Endothelial cell of umbilical vein (primary cell): ENCODE results near the gene VSNL1. TPM values are rescaled to one million over a fixed set of nuclear protein-coding genes. Genes with fewer than 3 reads are reported as not detected.

Experiments used
- BruUV-seq: library from RNA; stranded (reverse); fragments of 400-500 nt; replicated peaks from 2 replicates; lab custom pipeline; 2021; lab: Mats Ljungman, UMichigan
- CTCF ChIA-PET: fragments of 300-600, 350-600 bp; sonication (Branson Sonifier 250); formaldehyde crosslinking; loops from one replicate; lab custom pipeline; 2021; ENCODE audit warnings: antibody characterized with exemption, inconsistent platforms; lab: Charles Lee
- POLR2A ChIA-PET: fragments of 300-600, 350-600 bp; sonication (Branson Sonifier 250); formaldehyde crosslinking; loops from one replicate; lab custom pipeline; 2021; ENCODE audit warnings: antibody characterized with exemption, inconsistent platforms; lab: Charles Lee
- DNase-seq: peaks from one replicate; pipeline ENCODE4 v3.0.0-alpha.2; 2011; ENCODE audit warnings: low read depth, low spot score
- FAIRE-seq: peaks from 2 replicates; lab custom pipeline; 2011; peaks lifted over from hg19 to GRCh38; lab: Jason Lieb, UNC
- H2AFZ ChIP-seq: 2 replicates; pipeline ENCODE4 v1.6.0; 2012; ENCODE audit warnings: low read depth, low read length, control low read depth, inconsistent platforms
- H3K27ac ChIP-seq: 2 replicates; pipeline ENCODE4 v1.5.1; 2011; ENCODE audit warnings: low read depth, mild to moderate bottlenecking, control low read depth, low read length, moderate library complexity; ENCODE audit not compliant: insufficient read depth
- H3K27me3 ChIP-seq, 2 experiments: 2 replicates each; pipeline versions ENCODE4 v1.6.0 to v1.6.1; 2011; ENCODE audit warnings: low read length in 2 of 2, mixed read lengths in 1 of 2; ENCODE audit not compliant: control insufficient read depth in 2 of 2, insufficient read depth in 2 of 2
- H3K36me3 ChIP-seq, 2 experiments: 2 replicates in 1 of 2; 3 replicates in 1 of 2; pipeline ENCODE4 v1.5.1; 2011; ENCODE audit warnings: low read length in 2 of 2, mild to moderate bottlenecking in 1 of 2, moderate library complexity in 1 of 2; ENCODE audit not compliant: control insufficient read depth in 2 of 2, insufficient read depth in 2 of 2; ENCODE audit errors: extremely low read depth in 1 of 2
- H3K4me1 ChIP-seq: 3 replicates; pipeline ENCODE4 v1.5.1; 2011; ENCODE audit warnings: mild to moderate bottlenecking, low read length; ENCODE audit not compliant: control insufficient read depth, insufficient read depth; ENCODE audit errors: extremely low read depth
- H3K4me2 ChIP-seq: 2 replicates; pipeline ENCODE4 v1.6.1; 2011; ENCODE audit warnings: low read length, control low read depth, mixed read lengths; ENCODE audit not compliant: insufficient read depth
- H3K4me3 ChIP-seq, 3 experiments: fragments of 200-600 bp in 1 of 3; sonication (generic), shearing (Covaris generic) in 1 of 3; replicated peaks in 1 of 3; 2 replicates each; pipeline ENCODE4 v1.5.1; 2011 to 2016; ENCODE audit warnings: control low read depth in 3 of 3, low read length in 3 of 3, mild to moderate bottlenecking in 2 of 3, inconsistent platforms in 1 of 3, low read depth in 1 of 3, moderate library complexity in 1 of 3; ENCODE audit not compliant: insufficient read depth in 1 of 3
- H3K79me2 ChIP-seq: 2 replicates; pipeline ENCODE4 v1.6.0; 2012; ENCODE audit warnings: low read length, inconsistent platforms; ENCODE audit not compliant: control insufficient read depth, insufficient read depth
- H3K9ac ChIP-seq: replicated peaks from 2 replicates; pipeline ENCODE3; 2011; ENCODE audit warnings: low read length, control low read depth; ENCODE audit not compliant: insufficient read depth; ENCODE audit errors: extremely low read depth
- H3K9me1 ChIP-seq: replicated peaks from 3 replicates; pipeline ENCODE4 v1.6.0; 2011; ENCODE audit warnings: mild to moderate bottlenecking, low read length; ENCODE audit not compliant: control insufficient read depth, insufficient read depth; ENCODE audit errors: extremely low read depth
- H3K9me3 ChIP-seq: replicated peaks from 2 replicates; pipeline ENCODE4 v1.5.1; 2012; ENCODE audit warnings: low read length, inconsistent platforms; ENCODE audit not compliant: control insufficient read depth, insufficient read depth
- H4K20me1 ChIP-seq: replicated peaks from 2 replicates; pipeline ENCODE3; 2011; ENCODE audit warnings: mild to moderate bottlenecking, low read length; ENCODE audit not compliant: control insufficient read depth, insufficient read depth; ENCODE audit errors: extremely low read depth
- CTCF ChIP-seq, 2 donors: IDR thresholded peaks; 1 replicate in 1 of 2; 2 replicates in 1 of 2; pipeline ENCODE4 v1.5.1; 2011; ENCODE audit warnings: low read length in 2 of 2, mild to moderate bottlenecking in 2 of 2, moderate library complexity in 2 of 2, control low read depth in 1 of 2, inconsistent platforms in 1 of 2, low read depth in 1 of 2; ENCODE audit not compliant: insufficient read depth in 1 of 2; ENCODE audit errors: extremely low read depth in 1 of 2
- FOS ChIP-seq: IDR thresholded peaks from 2 replicates; pipeline ENCODE4 v1.6.1; 2011; ENCODE audit warnings: mild to moderate bottlenecking, low read length, moderate library complexity, borderline replicate concordance; ENCODE audit not compliant: insufficient read depth
- GATA2 ChIP-seq: IDR thresholded peaks from 2 replicates; pipeline ENCODE4 v1.7.0; 2011; ENCODE audit warnings: low read depth, mild to moderate bottlenecking, moderate library complexity, mixed read lengths, low read length; ENCODE audit not compliant: insufficient read length, insufficient read depth
- JUN ChIP-seq: IDR thresholded peaks from 2 replicates; pipeline ENCODE4 v1.6.1; 2011; ENCODE audit warnings: borderline replicate concordance, low read depth; ENCODE audit not compliant: insufficient read length, insufficient read depth
- MAX ChIP-seq: IDR thresholded peaks from 2 replicates; pipeline ENCODE4 v1.6.1; 2011; ENCODE audit not compliant: insufficient read depth, insufficient read length
- MYC ChIP-seq: IDR thresholded peaks from one replicate; pipeline ENCODE4 v1.6.1; 2011; ENCODE audit warnings: mild to moderate bottlenecking, low read depth, low read length
- POLR2AphosphoS5 ChIP-seq: IDR thresholded peaks from 2 replicates; pipeline ENCODE4 v1.6.1; 2012; ENCODE audit warnings: low read depth, mild to moderate bottlenecking, control low read depth, low read length, moderate library complexity; ENCODE audit not compliant: insufficient read depth
- dilution Hi-C: fragments of 300-500 bp; cut with MboI; formaldehyde crosslinking; loops from one replicate; pipeline ENCODE4 v1.15.0; 2019; ENCODE audit warnings: low sequenced_read_pairs; ENCODE audit not compliant: extremely low pct_ligation_motif_present
- intact Hi-C: fragments of 100-400 bp; cut with micrococcal nuclease; formaldehyde crosslinking; loops from one replicate; pipeline ENCODE4 v1.10.0; 2022
- polyA plus RNA-seq, 4 experiments: library from polyadenylated mRNA; depleted of rRNA in 3 of 4; stranded (reverse) in 3 of 4; unstranded in 1 of 4; fragments of >200 nt; gene quantifications; 2 replicates each; pipeline versions ENCODE4 v1.2.1 to v1.2.3, GENCODE V29; 2011 to 2012; ENCODE audit warnings: missing spikeins in 1 of 4
- total RNA-seq: library from RNA; stranded (reverse); gene quantifications from 2 replicates; pipeline ENCODE4 v1.2.3, GENCODE V29; 2021

The VSNL1 gene
- total and polyA plus RNA-seq, 2 donors (not counting 3 experiments of a cell fraction or from before 2014, with no cell fraction given) = not detected

- dilution Hi-C loops (no loop called here), intact Hi-C loops (no loop called here)
- Histone ChIP-seq H3K9me3 (no peaks in the 10 kb centered on the region), H3K4me1 (no peaks in the 10 kb centered on the region), H3K4me3 (no peak overlapping the region), H3K9me1 (no peaks in the 10 kb centered on the region), H2AFZ (no peak overlapping the region), H3K27ac (no peak overlapping the region), H3K9ac (no peak overlapping the region), H4K20me1 (no peaks in the 10 kb centered on the region), H3K36me3 (no peaks in the 10 kb centered on the region), H3K4me2 (no peak overlapping the region), H3K27me3 (no peaks in the 10 kb centered on the region), H3K79me2 (no peaks in the 10 kb centered on the region)
- ChIA-PET CTCF (interaction anchor here (1.4 kb wide), 1 partner anchor 824 kb away, joined by 3 read pairs; no protein-coding TSS in a partner anchor), POLR2A (no interaction called here)
- DNase-seq (no peak), FAIRE-seq (no peak)
- BruUV-seq = no TSS peak
- TF ChIP-seq MAX = no peak
- no peak for TF ChIP-seq FOS
- no peak for TF ChIP-seq POLR2AphosphoS5
- no peak for TF ChIP-seq JUN
- TF ChIP-seq CTCF (IDR thresholded peaks at IDR 0.05; ENCODE audit: extremely low read depth in 1 of 2, insufficient read depth in 1 of 2, low read depth in 1 of 2, low read length in 2 of 2) = no peak
Observed at GRCh38 chr2:17580319-17580715, 39.8 kb downstream of the VSNL1 start.

- POLR2A ChIA-PET = no interaction called here
- no peaks in the 10 kb centered on the region for H4K20me1 ChIP-seq
- H3K9ac ChIP-seq = no peak overlapping the region
- H3K4me1 ChIP-seq = no peaks in the 10 kb centered on the region
- CTCF ChIA-PET = interaction anchor here (1.4 kb wide), 1 partner anchor 825 kb away, joined by 3 read pairs; no protein-coding TSS in a partner anchor
- dilution Hi-C loops = no loop called here
- no TSS peak for BruUV-seq
- H3K27ac ChIP-seq = no peak overlapping the region
- FAIRE-seq (no peak), DNase-seq (no peak)
- H3K4me2 ChIP-seq = no peak overlapping the region
- no peaks in the 10 kb centered on the region for H3K9me1 ChIP-seq
- no peak overlapping the region for H2AFZ ChIP-seq
- TF ChIP-seq POLR2AphosphoS5 (no peak), JUN (no peak), FOS (no peak), GATA2 (no peak), MAX (no peak), MYC (no peak)
- no peak overlapping the region for H3K4me3 ChIP-seq
- intact Hi-C loops = no loop called here
- no peaks in the 10 kb centered on the region for H3K79me2 ChIP-seq
- no peaks in the 10 kb centered on the region for H3K9me3 ChIP-seq
- H3K36me3 ChIP-seq = no peaks in the 10 kb centered on the region
- H3K27me3 ChIP-seq = no peaks in the 10 kb centered on the region
Observed at GRCh38 chr2:17581831-17582230, 41.3 kb downstream of the VSNL1 start.
